Neutrophil (primary cell): ENCODE measurements around the gene LY6G5B.

Source experiments
- H3K27ac ChIP-seq: fragments of 200-600 bp; sonication (generic); 2 replicates; pipeline ENCODE4 v1.5.1; 2016; ENCODE audit warnings: mild to moderate bottlenecking, moderate library complexity
- H3K27me3 ChIP-seq: fragments of 200-600 bp; sonication (generic); 2 replicates; pipeline ENCODE4 v1.6.0; 2016; ENCODE audit warnings: mild to moderate bottlenecking
- H3K36me3 ChIP-seq: fragments of 200-600 bp; sonication (generic); 2 replicates; pipeline ENCODE4 v1.5.1; 2017
- H3K4me1 ChIP-seq, 2 experiments: fragments of 200-600 bp in 1 of 2; sonication (generic) in 1 of 2; 1 replicate in 1 of 2; 2 replicates in 1 of 2; pipeline versions ENCODE4 v1.5.1 to v1.6.1; 2013 to 2016; ENCODE audit warnings: low read depth in 1 of 2, low read length in 1 of 2, mild to moderate bottlenecking in 1 of 2, moderate library complexity in 1 of 2; ENCODE audit not compliant: control insufficient read depth in 1 of 2, insufficient read depth in 1 of 2
- H3K4me3 ChIP-seq, 2 experiments: fragments of 200-600 bp in 1 of 2; sonication (generic) in 1 of 2; 1 replicate in 1 of 2; 2 replicates in 1 of 2; pipeline ENCODE4 v1.5.1; 2013 to 2016; ENCODE audit warnings: low read depth in 1 of 2, low read length in 1 of 2, mild to moderate bottlenecking in 1 of 2, moderate library complexity in 1 of 2
- H3K9me3 ChIP-seq: fragments of 200-600 bp; sonication (generic); 2 replicates; pipeline ENCODE4 v1.5.1; 2016
- TF ChIP-seq, protein P1 (sequence below): fragments of 200-600 bp; sonication (generic); IDR thresholded peaks from 2 replicates; pipeline ENCODE4 v1.5.1; 2016; ENCODE audit warnings: antibody characterized with exemption

Gene LY6G5B

DNA sequence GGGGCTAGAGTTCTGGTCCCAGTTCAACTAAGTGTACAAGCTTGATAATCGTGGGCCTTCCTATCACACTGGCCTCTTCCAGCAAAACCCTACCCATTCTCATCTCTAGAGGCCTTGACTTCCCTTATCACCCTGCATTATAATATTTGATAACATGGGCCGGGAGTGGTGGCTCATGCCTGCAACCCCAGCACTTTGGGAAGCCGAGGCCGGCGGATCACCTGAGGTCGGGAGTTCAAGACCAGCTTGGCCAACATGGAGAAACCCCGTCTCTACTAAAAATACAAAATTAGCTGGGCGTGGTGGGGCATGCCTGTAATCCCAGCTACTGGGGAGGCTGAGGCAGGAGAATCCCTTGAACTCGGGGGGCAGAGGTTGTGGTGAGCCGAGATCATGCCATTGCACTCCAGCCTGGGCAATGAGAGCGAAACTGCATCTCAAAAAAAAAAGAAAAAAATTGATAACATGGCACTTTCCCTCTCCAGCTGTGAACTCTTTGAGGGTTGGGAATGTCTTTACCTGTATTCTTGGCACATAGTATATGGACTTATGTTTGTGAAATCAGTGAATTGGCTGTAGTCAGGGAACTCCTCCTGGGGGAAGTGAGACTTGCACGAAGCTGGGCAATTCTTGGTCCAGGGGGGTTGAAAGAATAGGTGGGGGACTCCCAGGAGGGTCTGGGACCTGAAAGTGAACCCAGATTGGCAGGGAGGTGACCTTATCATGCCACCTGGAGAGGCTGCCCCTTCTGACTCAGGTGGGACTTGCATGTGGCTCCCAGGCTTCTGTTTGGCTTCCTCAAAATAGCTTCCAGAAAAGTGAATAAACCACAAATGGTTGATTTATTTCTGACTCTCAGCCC, 8.3 kb upstream of the LY6G5B start:
- peak overlapping the region; percentile 92 for H3K27ac ChIP-seq
- H3K4me3 ChIP-seq = peak overlapping the region; percentile 77 to 92
- no peaks in the 10 kb centered on the region for H3K9me3 ChIP-seq
- H3K4me1 ChIP-seq = peaks cover 68 to 83% of the 10 kb centered on the region in 2 experiments
- TF ChIP-seq, protein P1, sequence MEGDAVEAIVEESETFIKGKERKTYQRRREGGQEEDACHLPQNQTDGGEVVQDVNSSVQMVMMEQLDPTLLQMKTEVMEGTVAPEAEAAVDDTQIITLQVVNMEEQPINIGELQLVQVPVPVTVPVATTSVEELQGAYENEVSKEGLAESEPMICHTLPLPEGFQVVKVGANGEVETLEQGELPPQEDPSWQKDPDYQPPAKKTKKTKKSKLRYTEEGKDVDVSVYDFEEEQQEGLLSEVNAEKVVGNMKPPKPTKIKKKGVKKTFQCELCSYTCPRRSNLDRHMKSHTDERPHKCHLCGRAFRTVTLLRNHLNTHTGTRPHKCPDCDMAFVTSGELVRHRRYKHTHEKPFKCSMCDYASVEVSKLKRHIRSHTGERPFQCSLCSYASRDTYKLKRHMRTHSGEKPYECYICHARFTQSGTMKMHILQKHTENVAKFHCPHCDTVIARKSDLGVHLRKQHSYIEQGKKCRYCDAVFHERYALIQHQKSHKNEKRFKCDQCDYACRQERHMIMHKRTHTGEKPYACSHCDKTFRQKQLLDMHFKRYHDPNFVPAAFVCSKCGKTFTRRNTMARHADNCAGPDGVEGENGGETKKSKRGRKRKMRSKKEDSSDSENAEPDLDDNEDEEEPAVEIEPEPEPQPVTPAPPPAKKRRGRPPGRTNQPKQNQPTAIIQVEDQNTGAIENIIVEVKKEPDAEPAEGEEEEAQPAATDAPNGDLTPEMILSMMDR = no peak
- peaks cover 34% of the 10 kb centered on the region for H3K36me3 ChIP-seq
- H3K27me3 ChIP-seq = no peaks in the 10 kb centered on the region

DNA sequence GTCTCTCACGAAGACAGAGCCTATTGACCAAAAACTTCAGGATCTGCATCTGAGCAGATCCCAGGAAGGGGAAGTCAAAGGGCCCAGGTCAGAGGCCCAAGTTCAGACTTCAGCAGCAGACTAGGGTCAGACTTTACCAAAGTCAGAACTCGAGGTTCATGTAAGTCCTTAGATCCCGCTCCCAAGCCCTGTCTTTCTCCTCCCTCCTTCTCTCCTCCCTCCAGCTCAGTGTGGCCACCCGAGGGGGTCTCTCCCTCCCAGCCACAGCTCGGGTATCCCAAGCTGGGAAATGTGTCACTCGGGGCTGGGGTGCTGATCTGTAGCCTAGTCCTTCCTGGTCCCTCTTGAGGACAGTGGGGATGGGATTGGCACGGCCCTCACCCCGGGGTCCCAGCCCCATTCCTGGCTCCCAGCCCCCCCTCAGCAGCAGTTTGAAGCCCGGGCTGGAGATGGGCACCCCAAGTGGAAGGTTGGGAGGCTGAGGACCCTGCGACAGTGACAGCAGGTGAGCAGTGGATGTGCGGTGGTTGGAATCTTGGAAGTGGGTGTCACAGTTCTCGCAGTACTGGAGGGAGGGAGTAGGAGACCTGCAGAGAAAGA, 7.6 kb upstream of the LY6G5B start:
- Histone ChIP-seq H3K27me3 (no peaks in the 10 kb centered on the region), H3K27ac (peak overlapping the region; percentile 92), H3K36me3 (peaks cover 35% of the 10 kb centered on the region), H3K4me1 (peaks cover 74 to 86% of the 10 kb centered on the region in 2 experiments), H3K4me3 (no peak overlapping the region), H3K9me3 (no peaks in the 10 kb centered on the region)
- TF ChIP-seq, protein P1 = no peak

DNA sequence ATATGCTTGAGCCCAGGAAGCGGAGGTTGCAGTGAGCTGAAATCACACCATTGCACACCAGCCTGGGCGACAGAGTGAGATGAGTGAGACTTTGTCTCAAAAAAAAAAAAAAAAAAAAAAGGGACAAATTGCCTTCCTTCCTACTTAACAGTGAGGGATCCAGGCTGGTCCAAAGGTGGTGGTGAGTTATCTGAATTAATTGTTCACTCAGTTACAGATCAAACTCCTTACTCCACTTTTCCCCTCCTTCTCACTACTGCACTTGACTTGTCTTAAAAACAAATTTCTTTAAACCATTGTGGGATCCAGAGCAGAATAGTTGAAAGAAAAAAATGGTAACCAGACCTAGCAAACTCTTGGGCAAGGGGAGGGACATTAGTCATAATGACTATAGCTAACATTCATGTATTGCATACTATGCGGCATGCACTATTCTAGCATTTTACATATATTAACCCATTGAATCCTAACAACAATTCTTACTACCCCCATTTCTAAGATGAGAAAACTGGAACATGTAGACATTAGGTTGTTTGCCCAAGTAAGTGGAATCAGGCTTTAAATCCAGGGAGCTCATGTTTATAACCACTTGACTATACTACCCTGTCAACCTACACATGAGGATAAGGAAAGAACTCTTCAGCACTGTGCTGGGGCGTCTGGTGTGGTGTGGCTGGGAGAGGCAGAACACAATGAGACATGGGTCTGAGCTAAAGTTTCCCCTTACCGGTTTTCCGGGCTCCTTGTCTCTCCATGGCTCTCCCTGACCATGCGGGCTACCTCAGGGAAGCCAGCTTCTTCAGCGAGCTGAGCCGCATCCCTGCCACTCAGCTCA, 6.4 kb upstream of the LY6G5B start:
- peaks cover 41% of the 10 kb centered on the region for H3K36me3 ChIP-seq
- no peaks in the 10 kb centered on the region for H3K9me3 ChIP-seq
- peak overlapping the region; percentile 81 to 97 for H3K4me3 ChIP-seq
- H3K27me3 ChIP-seq = no peaks in the 10 kb centered on the region
- peaks cover 63 to 75% of the 10 kb centered on the region in 2 experiments for H3K4me1 ChIP-seq
- TF ChIP-seq, protein P1 = no peak
- peak overlapping the region; percentile 96 for H3K27ac ChIP-seq

DNA sequence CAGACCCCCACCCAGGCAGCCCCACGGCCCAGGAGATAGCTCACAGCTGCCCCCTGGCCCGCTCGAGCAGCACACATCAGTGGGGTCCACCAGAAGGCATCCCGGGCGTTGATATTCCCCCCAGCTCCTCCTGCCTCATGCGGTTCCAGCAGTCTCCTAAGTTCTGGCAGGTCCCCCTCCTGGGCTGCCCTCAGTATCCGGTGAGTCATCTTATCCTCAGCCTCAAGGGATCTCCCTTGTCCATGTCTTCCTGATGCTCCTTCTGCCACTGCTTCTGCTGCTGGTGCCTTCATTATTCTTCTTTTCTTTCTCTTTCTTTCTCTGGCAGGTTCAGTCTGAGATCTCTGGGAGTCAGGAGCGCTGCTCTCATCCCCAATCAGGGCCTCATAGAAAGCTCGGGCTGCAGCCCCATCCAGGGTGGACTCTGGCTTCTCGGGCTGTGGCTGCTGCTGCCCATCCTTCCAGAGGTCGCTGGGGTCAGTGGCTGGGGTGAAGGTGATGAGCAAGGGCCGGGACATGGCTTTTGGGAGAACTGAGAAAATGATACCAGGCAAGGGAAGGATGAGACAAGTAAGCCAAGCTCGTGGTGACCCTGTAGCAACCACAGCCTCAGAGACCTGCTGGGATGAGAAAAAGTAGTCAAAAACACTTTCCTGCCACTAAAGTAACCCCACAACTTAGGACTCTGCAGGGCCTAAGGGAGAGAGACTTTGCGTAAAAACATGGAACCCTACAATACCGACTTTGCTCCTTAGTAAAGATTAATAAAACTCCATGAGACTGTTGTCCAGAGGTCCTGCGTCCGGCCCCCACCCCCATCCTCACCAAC, 5.6 kb upstream of the LY6G5B start:
- TF ChIP-seq, protein P1 = no peak
- H3K4me3 ChIP-seq = peak overlapping the region; percentile 81 to 97
- no peaks in the 10 kb centered on the region for H3K9me3 ChIP-seq
- H3K36me3 ChIP-seq = peaks cover 50% of the 10 kb centered on the region
- H3K27ac ChIP-seq = peak overlapping the region; percentile 96
- peaks cover 55 to 67% of the 10 kb centered on the region in 2 experiments for H3K4me1 ChIP-seq
- no peaks in the 10 kb centered on the region for H3K27me3 ChIP-seq
